HepG2 (cell line): ENCODE measurements around the gene CACNA1G. TPM values are rescaled to one million over a fixed set of nuclear protein-coding genes. Genes with fewer than 3 reads are reported as not detected.
A peak's percentile ranks its signal among the peaks of the same experiment; 100 is the strongest.

Source experiments
- AGO1 ChIP-seq: fragments of 200-400 bp; formaldehyde crosslinking; IDR thresholded peaks from 2 replicates; pipeline ENCODE4 v1.6.1; 2017; ENCODE audit warnings: mild to moderate bottlenecking, low read depth, low read length, moderate library complexity; ENCODE audit not compliant: poor library complexity, severe bottlenecking
- ARNTL ChIP-seq: sonication (generic); formaldehyde crosslinking; IDR thresholded peaks from 2 replicates; pipeline ENCODE4 v1.4.0; 2020; ENCODE audit warnings: mild to moderate bottlenecking, missing genetic modification reagents
- CEBPZ ChIP-seq: IDR thresholded peaks from 2 replicates; pipeline ENCODE4 v1.6.1; 2012; ENCODE audit warnings: low read length, improper control_type of control experiment
- FOXA1 ChIP-seq, 2 experiments: fragments of 450-650 bp in 1 of 2; sonication (generic) in 1 of 2; formaldehyde crosslinking in 1 of 2; IDR thresholded peaks; 2 replicates each; pipeline versions ENCODE4 v1.4.0 to v1.6.1; 2016 to 2020; ENCODE audit warnings: missing genetic modification reagents in 1 of 2
- HMGXB3 ChIP-seq: sonication (generic); formaldehyde crosslinking; IDR thresholded peaks from 2 replicates; pipeline ENCODE4 v1.4.0; 2020; ENCODE audit warnings: missing genetic modification reagents, borderline replicate concordance
- JUN ChIP-seq: sonication (generic); formaldehyde crosslinking; IDR thresholded peaks from 2 replicates; pipeline ENCODE4 v1.4.0; 2020; ENCODE audit warnings: mild to moderate bottlenecking, missing genetic modification reagents
- MZF1 ChIP-seq: sonication (generic); formaldehyde crosslinking; IDR thresholded peaks from 2 replicates; pipeline ENCODE4 v1.8.1; 2023; ENCODE audit warnings: mild to moderate bottlenecking, missing genetic modification reagents, borderline replicate concordance
- PHF5A ChIP-seq: IDR thresholded peaks from one replicate; pipeline ENCODE4 v1.6.1; 2018; ENCODE audit warnings: low read depth, missing genetic modification reagents; ENCODE audit not compliant: unreplicated experiment
- PITX1 ChIP-seq: sonication (generic); formaldehyde crosslinking; IDR thresholded peaks from 2 replicates; pipeline ENCODE4 v1.5.1; 2020; ENCODE audit warnings: mild to moderate bottlenecking, missing genetic modification reagents
- SATB2 ChIP-seq: sonication (generic); formaldehyde crosslinking; IDR thresholded peaks from 2 replicates; pipeline ENCODE4 v1.5.0; 2020; ENCODE audit warnings: missing genetic modification reagents
- SYNCRIP ChIP-seq: fragments of 200-400 bp; formaldehyde crosslinking; IDR thresholded peaks from 2 replicates; pipeline ENCODE4 v1.6.1; 2018; ENCODE audit warnings: mild to moderate bottlenecking, low read depth, low read length; ENCODE audit not compliant: insufficient read depth
- TCF12 ChIP-seq, 2 experiments: fragments of 450-650 bp in 1 of 2; sonication (generic) in 1 of 2; formaldehyde crosslinking in 1 of 2; IDR thresholded peaks; 2 replicates each; pipeline versions ENCODE4 v1.6.1 to v1.8.0; 2017 to 2022; ENCODE audit warnings: antibody characterized with exemption in 1 of 2, mild to moderate bottlenecking in 1 of 2, missing genetic modification reagents in 1 of 2, moderate library complexity in 1 of 2
- THAP11 ChIP-seq: IDR thresholded peaks from 2 replicates; pipeline ENCODE4 v1.6.1; 2016; ENCODE audit warnings: missing biosample characterization, missing genetic modification reagents
- ZBTB20 ChIP-seq: sonication (generic); formaldehyde crosslinking; IDR thresholded peaks from 2 replicates; pipeline ENCODE4 v1.8.1; 2023; ENCODE audit warnings: missing genetic modification reagents, low read depth, mild to moderate bottlenecking, borderline replicate concordance
- ZNF740 ChIP-seq: sonication (generic); formaldehyde crosslinking; IDR thresholded peaks from 2 replicates; pipeline ENCODE4 v1.4.0; 2020; ENCODE audit warnings: missing genetic modification reagents
- ZNF839 ChIP-seq: sonication (generic); formaldehyde crosslinking; IDR thresholded peaks from 2 replicates; pipeline ENCODE4 v1.4.0; 2020; ENCODE audit warnings: missing genetic modification reagents, mild to moderate bottlenecking, borderline replicate concordance
- polyA plus RNA-seq, 8 experiments: library from polyadenylated mRNA; depleted of rRNA in 3 of 8; stranded (reverse) in 7 of 8; unstranded in 1 of 8; fragments of >200 nt; fragmentation: Illumina TruSeq in 4 of 8; extraction: Trizol in 4 of 8; gene quantifications; 2 replicates each; pipeline versions ENCODE4 v1.2.1 to v1.2.3, GENCODE V29; 2011 to 2016; ENCODE audit warnings: low read depth in 4 of 8, missing spikeins in 1 of 8, mixed read lengths in 1 of 8; ENCODE audit not compliant: insufficient read depth in 1 of 8
- total RNA-seq, 5 experiments: library from RNA; depleted of rRNA; stranded (reverse); fragments of >200 nt; fragmentation: Illumina TruSeq; extraction: Trizol; gene quantifications; 2 replicates each; pipeline ENCODE4 v1.2.3, GENCODE V29; 2016; ENCODE audit warnings: low read depth in 1 of 5

Gene CACNA1G
- total and polyA plus RNA-seq, 2 of the 13 experiments (the other 11 are each of a cell fraction or from before 2014, with no cell fraction given), result 0.02 TPM; not detected in 1

- TF ChIP-seq HMGXB3 (CRISPR knock-in tag) (no peak), PHF5A (CRISPR knock-in tag) (no peak), SYNCRIP (no peak), ZNF839 (no peak), FOXA1 (IDR thresholded peaks at IDR 0.05) (no peak), FOXA1 (CRISPR knock-in tag; IDR thresholded peaks at IDR 0.05) (no peak), ZBTB20 (CRISPR knock-in tag) (no peak), AGO1 (peak; percentile 82), THAP11 (no peak), CEBPZ (no peak), PITX1 (CRISPR knock-in tag) (no peak), ZNF740 (CRISPR knock-in tag) (no peak), MZF1 (CRISPR knock-in tag) (no peak), JUN (no peak), ARNTL (CRISPR knock-in tag) (no peak), TCF12 (IDR thresholded peaks at IDR 0.05) (no peak), TCF12 (CRISPR knock-in tag; IDR thresholded peaks at IDR 0.05) (no peak), SATB2 (no peak)
Measured at GRCh38 chr17:50532452-50533024, 28.0 kb upstream of the CACNA1G start, which contains the start of gene EPN3 (continued).
